ENCODE measurements around the gene MS4A10. TPM values are rescaled to one million over a fixed set of nuclear protein-coding genes. Genes with fewer than 3 reads are reported as not detected.

MS4A10 gene
- total and polyA plus RNA-seq, 8 donors, result 0.08 to 0.13 (median 0.10) TPM; not detected in 3

DNA sequence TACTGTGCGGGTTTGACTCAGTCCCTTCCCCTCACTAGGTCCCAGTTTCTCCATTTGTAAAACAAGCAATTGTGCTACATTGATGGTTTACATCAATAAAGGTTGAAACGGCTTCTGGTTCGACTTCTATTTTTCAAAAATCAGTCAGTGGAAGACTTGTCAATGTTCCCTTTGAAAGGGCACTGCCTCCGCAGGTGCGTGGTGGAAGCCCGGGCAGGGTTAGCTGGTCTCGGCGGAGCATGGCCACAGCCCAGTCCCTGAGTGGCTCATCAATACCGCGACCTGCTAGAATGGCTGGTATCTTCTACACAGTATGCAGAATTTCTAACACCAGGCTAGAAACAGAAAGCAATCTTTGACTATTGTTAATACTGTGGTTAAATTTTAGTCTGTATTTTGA is 16.1 kb downstream of the MS4A10 start:
- Histone ChIP-seq H3K4me1 (no peaks in the 10 kb centered on the region), H3K9me3 (no peaks in the 10 kb centered on the region), H3K27ac (no peak overlapping the region), H3K36me3 (no peaks in the 10 kb centered on the region), H3K27me3 (peaks cover 0 to 23% of the 10 kb centered on the region in 2 donors), H3K4me3 (no peak overlapping the region)
- DNase-seq (no peak), ATAC-seq (no peak)
- TF ChIP-seq, protein P1, sequence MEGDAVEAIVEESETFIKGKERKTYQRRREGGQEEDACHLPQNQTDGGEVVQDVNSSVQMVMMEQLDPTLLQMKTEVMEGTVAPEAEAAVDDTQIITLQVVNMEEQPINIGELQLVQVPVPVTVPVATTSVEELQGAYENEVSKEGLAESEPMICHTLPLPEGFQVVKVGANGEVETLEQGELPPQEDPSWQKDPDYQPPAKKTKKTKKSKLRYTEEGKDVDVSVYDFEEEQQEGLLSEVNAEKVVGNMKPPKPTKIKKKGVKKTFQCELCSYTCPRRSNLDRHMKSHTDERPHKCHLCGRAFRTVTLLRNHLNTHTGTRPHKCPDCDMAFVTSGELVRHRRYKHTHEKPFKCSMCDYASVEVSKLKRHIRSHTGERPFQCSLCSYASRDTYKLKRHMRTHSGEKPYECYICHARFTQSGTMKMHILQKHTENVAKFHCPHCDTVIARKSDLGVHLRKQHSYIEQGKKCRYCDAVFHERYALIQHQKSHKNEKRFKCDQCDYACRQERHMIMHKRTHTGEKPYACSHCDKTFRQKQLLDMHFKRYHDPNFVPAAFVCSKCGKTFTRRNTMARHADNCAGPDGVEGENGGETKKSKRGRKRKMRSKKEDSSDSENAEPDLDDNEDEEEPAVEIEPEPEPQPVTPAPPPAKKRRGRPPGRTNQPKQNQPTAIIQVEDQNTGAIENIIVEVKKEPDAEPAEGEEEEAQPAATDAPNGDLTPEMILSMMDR (IDR thresholded peaks at IDR 0.05), result no peak
- intact Hi-C loops (cut with DNase I), result no loop called here

DNA sequence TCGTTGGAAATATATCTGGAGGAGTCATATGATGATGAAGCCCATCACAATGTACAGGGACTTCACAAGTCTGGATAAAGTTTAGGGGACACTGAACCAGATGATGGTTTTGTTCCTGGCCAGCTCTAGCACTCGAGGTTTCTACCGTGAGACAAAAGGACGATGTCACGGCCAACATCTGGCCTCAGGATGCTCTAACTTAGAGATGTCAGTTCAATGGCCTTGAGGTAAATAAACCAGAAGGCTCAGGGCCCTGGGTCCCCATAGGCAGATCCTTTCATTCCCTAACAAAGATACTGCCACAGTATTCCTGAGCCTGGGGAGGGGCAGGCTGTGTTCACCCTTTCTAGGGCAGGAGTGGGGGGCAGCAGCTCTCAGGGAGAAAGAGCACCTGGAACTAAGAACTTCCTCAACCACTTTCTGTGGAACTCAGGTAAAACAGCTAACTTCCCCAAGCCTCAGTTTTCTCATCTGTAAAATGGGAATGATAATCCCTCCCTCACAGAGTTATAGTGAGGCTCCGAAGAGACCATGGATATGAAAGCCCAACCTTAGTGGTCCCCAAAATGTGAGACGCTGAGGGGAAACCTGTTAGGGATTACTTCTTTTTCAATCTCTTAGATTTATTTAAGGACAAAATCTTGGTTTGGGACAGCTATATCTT is 18.3 kb downstream of the MS4A10 start:
- intact Hi-C loops (cut with DNase I), result no loop called here
- Histone ChIP-seq H3K4me1 (no peaks in the 10 kb centered on the region), H3K4me3 (no peak overlapping the region), H3K27me3 (peaks cover 0 to 22% of the 10 kb centered on the region in 2 donors), H3K27ac (no peak overlapping the region), H3K36me3 (no peaks in the 10 kb centered on the region), H3K9me3 (no peaks in the 10 kb centered on the region)
- DNase-seq (no peak), ATAC-seq (no peak)
- TF ChIP-seq, protein P1 (IDR thresholded peaks at IDR 0.05), result no peak

DNA sequence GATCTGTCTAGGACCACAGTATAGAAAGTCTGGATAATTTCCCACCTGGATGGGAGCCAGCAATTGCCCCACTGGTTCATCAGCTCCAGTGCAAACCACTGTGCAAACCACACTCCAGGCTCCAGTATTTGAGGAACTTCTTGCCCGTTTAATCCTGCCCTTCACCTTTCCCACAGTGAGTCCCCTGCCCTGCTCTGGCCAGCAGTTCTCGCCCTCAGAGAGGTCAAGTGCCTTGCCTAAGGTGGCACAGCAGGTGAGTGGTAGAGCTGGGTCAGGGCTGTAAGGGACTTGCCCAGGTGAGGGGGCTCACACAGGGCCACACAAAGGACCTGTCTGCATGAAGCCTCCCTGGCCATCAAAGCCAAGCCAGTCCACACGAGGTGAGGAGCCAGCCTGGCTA is 24.1 kb downstream of the MS4A10 start:
- intact Hi-C loops (cut with DNase I), result no loop called here
- peaks cover 4 to 39% of the 10 kb centered on the region in 2 donors for H3K27me3 ChIP-seq
- ATAC-seq, result no peak

DNA sequence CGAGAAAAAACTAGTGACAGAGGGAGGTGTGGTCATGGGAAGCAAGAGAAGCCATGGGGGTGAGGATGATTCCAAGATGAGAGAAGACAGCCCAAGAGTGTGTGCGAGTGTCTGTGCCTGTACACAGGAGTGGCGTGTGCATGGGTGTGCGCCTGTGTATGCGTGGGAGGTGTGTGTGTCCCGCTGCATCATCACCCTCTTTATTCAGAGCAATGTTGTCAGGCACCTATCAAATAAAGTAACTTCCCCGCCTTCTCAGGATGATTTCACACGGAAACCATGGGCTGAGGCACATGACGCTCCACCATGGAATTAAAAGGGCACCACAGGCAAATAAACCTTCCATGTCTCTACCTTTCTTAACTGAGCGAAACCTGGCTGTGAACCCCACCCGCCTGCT is 24.6 kb downstream of the MS4A10 start:
- no peak overlapping the region for H3K4me3 ChIP-seq
- DNase-seq (no peak), ATAC-seq (no peak)
- H3K27me3 ChIP-seq, result peaks cover 4 to 39% of the 10 kb centered on the region in 2 donors
- TF ChIP-seq, protein P1 (IDR thresholded peaks at IDR 0.05), result no peak
- intact Hi-C loops (cut with DNase I), result no loop called here
- no peaks in the 10 kb centered on the region for H3K9me3 ChIP-seq
- no peaks in the 10 kb centered on the region for H3K4me1 ChIP-seq
- no peaks in the 10 kb centered on the region for H3K36me3 ChIP-seq
- no peak overlapping the region for H3K27ac ChIP-seq

More for the DNA sequence above, 24.1 kb downstream of the MS4A10 start:
- Histone ChIP-seq H3K36me3 (no peaks in the 10 kb centered on the region), H3K9me3 (no peaks in the 10 kb centered on the region), H3K4me3 (no peak overlapping the region), H3K4me1 (no peaks in the 10 kb centered on the region), H3K27ac (no peak overlapping the region)
- no peak for DNase-seq
- TF ChIP-seq, protein P1 (IDR thresholded peaks at IDR 0.05), result no peak

DNA sequence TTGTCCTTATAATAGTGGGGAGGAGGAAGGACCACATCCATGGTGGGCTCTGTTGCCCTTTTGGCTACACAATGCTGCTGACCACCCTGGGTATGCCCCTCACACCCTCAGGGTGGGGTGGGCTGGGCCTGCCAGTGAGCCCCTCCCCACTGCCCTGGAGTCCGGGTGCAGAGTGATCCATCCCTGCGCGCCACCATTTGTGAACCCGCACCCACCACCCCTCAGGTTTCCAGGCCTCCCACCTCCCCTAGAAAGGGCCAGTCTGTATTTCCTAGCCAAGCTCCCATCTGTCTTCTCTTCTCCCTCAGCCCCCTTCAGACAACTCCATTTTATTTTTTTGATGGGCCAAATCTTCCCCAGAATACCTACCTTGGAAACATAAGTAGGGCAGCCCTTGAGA is 25.0 kb downstream of the MS4A10 start:
- Histone ChIP-seq H3K4me1 (no peaks in the 10 kb centered on the region), H3K36me3 (no peaks in the 10 kb centered on the region), H3K4me3 (no peak overlapping the region), H3K9me3 (no peaks in the 10 kb centered on the region), H3K27me3 (peaks cover 4 to 39% of the 10 kb centered on the region in 2 donors), H3K27ac (no peak overlapping the region)
- DNase-seq (no peak), ATAC-seq (no peak)
- intact Hi-C loops (cut with DNase I), result no loop called here
- TF ChIP-seq, protein P1 (IDR thresholded peaks at IDR 0.05), result no peak
